ENCODE measurements around the gene NELL1. TPM values are rescaled to one million over a fixed set of nuclear protein-coding genes. Genes with fewer than 3 reads are reported as not detected.

The NELL1 gene
- total and polyA plus RNA-seq, 2 experiments from 2014 or later, result 1.6 TPM; not detected in 1

DNA sequence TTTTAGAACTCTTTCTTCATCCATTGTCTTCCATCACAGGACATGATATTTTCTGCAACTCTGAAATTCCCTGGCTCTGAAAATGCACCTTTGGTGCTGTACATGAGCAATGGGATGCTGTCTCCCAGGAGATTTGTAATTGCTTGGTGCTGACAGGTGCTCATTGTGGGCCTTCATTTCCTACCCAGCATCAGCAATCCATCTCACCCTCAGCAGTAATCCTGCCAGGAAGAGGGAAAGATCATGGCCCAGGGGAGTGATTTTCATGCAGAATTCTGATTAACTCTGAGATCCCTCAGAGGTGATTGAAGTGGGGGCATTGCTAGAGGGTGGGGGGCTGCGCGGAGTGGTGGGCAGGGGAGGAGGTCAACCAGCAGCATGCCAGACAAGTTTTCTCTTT, 651.7 kb downstream of the NELL1 start:
- no peaks in the 10 kb centered on the region for H3K9me2 ChIP-seq (ENCODE audit: insufficient read depth)
- H3K27me3 ChIP-seq (ENCODE audit: insufficient read depth), result no peaks in the 10 kb centered on the region
- TF ChIP-seq ZNF114 (CRISPR knock-in tag; IDR thresholded peaks at IDR 0.05), result no peak
- TF ChIP-seq STAT1 (IDR thresholded peaks at IDR 0.05; ENCODE audit: unreplicated experiment), result no peak
- no peak for TF ChIP-seq CREB1 (CRISPR knock-in tag; IDR thresholded peaks at IDR 0.05; ENCODE audit: low read depth)
- no peak for TF ChIP-seq NANOG (IDR thresholded peaks at IDR 0.05; ENCODE audit: borderline replicate concordance)
- no peak for TF ChIP-seq POLR2AphosphoS5 (IDR thresholded peaks at IDR 0.05; ENCODE audit: low read depth)
- TF ChIP-seq, protein P1, sequence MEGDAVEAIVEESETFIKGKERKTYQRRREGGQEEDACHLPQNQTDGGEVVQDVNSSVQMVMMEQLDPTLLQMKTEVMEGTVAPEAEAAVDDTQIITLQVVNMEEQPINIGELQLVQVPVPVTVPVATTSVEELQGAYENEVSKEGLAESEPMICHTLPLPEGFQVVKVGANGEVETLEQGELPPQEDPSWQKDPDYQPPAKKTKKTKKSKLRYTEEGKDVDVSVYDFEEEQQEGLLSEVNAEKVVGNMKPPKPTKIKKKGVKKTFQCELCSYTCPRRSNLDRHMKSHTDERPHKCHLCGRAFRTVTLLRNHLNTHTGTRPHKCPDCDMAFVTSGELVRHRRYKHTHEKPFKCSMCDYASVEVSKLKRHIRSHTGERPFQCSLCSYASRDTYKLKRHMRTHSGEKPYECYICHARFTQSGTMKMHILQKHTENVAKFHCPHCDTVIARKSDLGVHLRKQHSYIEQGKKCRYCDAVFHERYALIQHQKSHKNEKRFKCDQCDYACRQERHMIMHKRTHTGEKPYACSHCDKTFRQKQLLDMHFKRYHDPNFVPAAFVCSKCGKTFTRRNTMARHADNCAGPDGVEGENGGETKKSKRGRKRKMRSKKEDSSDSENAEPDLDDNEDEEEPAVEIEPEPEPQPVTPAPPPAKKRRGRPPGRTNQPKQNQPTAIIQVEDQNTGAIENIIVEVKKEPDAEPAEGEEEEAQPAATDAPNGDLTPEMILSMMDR (conservative IDR thresholded peaks at IDR 0.05; ENCODE audit: low read depth in 2 of 2), result no peak
- TF ChIP-seq EZH2phosphoT487 (IDR thresholded peaks at IDR 0.05; ENCODE audit: unreplicated experiment), result no peak
- TF ChIP-seq JUNB (IDR thresholded peaks at IDR 0.05; ENCODE audit: unreplicated experiment), result no peak
- TF ChIP-seq, protein P2, sequence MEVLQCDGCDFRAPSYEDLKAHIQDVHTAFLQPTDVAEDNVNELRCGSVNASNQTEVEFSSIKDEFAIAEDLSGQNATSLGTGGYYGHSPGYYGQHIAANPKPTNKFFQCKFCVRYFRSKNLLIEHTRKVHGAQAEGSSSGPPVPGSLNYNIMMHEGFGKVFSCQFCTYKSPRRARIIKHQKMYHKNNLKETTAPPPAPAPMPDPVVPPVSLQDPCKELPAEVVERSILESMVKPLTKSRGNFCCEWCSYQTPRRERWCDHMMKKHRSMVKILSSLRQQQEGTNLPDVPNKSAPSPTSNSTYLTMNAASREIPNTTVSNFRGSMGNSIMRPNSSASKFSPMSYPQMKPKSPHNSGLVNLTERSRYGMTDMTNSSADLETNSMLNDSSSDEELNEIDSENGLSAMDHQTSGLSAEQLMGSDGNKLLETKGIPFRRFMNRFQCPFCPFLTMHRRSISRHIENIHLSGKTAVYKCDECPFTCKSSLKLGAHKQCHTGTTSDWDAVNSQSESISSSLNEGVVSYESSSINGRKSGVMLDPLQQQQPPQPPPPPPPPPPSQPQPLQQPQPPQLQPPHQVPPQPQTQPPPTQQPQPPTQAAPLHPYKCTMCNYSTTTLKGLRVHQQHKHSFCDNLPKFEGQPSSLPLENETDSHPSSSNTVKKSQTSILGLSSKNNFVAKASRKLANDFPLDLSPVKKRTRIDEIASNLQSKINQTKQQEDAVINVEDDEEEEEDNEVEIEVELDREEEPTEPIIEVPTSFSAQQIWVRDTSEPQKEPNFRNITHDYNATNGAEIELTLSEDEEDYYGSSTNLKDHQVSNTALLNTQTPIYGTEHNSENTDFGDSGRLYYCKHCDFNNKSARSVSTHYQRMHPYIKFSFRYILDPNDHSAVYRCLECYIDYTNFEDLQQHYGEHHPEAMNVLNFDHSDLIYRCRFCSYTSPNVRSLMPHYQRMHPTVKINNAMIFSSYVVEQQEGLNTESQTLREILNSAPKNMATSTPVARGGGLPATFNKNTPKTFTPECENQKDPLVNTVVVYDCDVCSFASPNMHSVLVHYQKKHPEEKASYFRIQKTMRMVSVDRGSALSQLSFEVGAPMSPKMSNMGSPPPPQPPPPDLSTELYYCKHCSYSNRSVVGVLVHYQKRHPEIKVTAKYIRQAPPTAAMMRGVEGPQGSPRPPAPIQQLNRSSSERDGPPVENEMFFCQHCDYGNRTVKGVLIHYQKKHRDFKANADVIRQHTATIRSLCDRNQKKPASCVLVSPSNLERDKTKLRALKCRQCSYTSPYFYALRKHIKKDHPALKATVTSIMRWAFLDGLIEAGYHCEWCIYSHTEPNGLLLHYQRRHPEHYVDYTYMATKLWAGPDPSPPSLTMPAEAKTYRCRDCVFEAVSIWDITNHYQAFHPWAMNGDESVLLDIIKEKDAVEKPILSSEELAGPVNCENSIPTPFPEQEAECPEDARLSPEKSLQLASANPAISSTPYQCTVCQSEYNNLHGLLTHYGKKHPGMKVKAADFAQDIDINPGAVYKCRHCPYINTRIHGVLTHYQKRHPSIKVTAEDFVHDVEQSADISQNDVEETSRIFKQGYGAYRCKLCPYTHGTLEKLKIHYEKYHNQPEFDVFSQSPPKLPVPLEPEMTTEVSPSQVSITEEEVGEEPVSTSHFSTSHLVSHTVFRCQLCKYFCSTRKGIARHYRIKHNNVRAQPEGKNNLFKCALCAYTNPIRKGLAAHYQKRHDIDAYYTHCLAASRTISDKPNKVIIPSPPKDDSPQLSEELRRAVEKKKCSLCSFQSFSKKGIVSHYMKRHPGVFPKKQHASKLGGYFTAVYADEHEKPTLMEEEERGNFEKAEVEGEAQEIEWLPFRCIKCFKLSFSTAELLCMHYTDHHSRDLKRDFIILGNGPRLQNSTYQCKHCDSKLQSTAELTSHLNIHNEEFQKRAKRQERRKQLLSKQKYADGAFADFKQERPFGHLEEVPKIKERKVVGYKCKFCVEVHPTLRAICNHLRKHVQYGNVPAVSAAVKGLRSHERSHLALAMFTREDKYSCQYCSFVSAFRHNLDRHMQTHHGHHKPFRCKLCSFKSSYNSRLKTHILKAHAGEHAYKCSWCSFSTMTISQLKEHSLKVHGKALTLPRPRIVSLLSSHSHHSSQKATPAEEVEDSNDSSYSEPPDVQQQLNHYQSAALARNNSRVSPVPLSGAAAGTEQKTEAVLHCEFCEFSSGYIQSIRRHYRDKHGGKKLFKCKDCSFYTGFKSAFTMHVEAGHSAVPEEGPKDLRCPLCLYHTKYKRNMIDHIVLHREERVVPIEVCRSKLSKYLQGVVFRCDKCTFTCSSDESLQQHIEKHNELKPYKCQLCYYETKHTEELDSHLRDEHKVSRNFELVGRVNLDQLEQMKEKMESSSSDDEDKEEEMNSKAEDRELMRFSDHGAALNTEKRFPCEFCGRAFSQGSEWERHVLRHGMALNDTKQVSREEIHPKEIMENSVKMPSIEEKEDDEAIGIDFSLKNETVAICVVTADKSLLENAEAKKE (CRISPR knock-in tag; IDR thresholded peaks at IDR 0.05), result no peak
- no peak for TF ChIP-seq EZH2 (IDR thresholded peaks at IDR 0.05; ENCODE audit: low read depth, unreplicated experiment)
- H3K4me3 ChIP-seq, result no peak overlapping the region
- Mint-ChIP-seq H3K27ac (no peak overlapping the region), H3K36me3 (ENCODE audit: low read depth) (no peaks in the 10 kb centered on the region), H3K27me3 (ENCODE audit: insufficient read depth, low read depth, poor library complexity) (peaks cover 1% of the 10 kb centered on the region), H3K9me3 (no peaks in the 10 kb centered on the region), H3K4me1 (peaks cover 34% of the 10 kb centered on the region), H3K4me3 (no peak overlapping the region)
- H3K27ac ChIP-seq (ENCODE audit: low read depth), result no peak overlapping the region
- no peaks in the 10 kb centered on the region for H3F3A ChIP-seq (replicated peaks; ENCODE audit: low read depth)
- H2AFZ ChIP-seq, result no peak overlapping the region
- ATAC-seq, result no peak
- H3K36me3 ChIP-seq (ENCODE audit: insufficient read depth), result 0 out of 2 replicates have a peak, but pooled peaks cover 3% of the 10 kb centered on the region
- no peaks in the 10 kb centered on the region for H3K79me2 ChIP-seq (replicated peaks; ENCODE audit: insufficient read depth)
- peaks cover 16% of the 10 kb centered on the region for H3K4me1 ChIP-seq (ENCODE audit: insufficient read depth)
- H3K4me2 ChIP-seq, result no peak overlapping the region
- DNase-seq (ENCODE audit: low spot score), result no peak
- H4K20me1 ChIP-seq (replicated peaks; ENCODE audit: insufficient read depth), result no peaks in the 10 kb centered on the region

All from GM23338 (cell line).